ENCODE results near the gene BATF2. TPM values are rescaled to one million over a fixed set of nuclear protein-coding genes. Genes with fewer than 3 reads are reported as not detected.

BATF2 gene
- total and polyA plus RNA-seq, 9 of the 15 experiments (the other 6 are each of a cell fraction or from before 2014, with no cell fraction given): 1.7 to 8.9 (median 6.4) TPM

- TF ChIP-seq HMBOX1 (IDR thresholded peaks at IDR 0.05) (no peak), HDGF (IDR thresholded peaks at IDR 0.05) (peak; percentile 47; the same call in 1 of the 2 replicates), TSHZ1 (CRISPR knock-in tag; IDR thresholded peaks at IDR 0.05) (no peak), ZNF740 (CRISPR knock-in tag; IDR thresholded peaks at IDR 0.05) (no peak), ZNF740 (tag; IDR thresholded peaks at IDR 0.05) (no peak), ZBTB40 (IDR thresholded peaks at IDR 0.05) (peak; percentile 51), ZBTB40 (CRISPR knock-in tag; IDR thresholded peaks at IDR 0.05) (no peak), SRF (CRISPR knock-in tag; IDR thresholded peaks at IDR 0.05) (peak; percentile 78 to 95), CREB3 (tag; conservative IDR thresholded peaks at IDR 0.05; ENCODE audit: low read depth) (no peak), ZNF561 (CRISPR knock-in tag; conservative IDR thresholded peaks at IDR 0.05) (no peak)
Observed at GRCh38 chr11:64996710-64997380, at the start of gene BATF2 (continued).
